ENCODE data around the gene DENND5A. TPM values are rescaled to one million over a fixed set of nuclear protein-coding genes. Genes with fewer than 3 reads are reported as not detected.
"Not testable (repeated sequence)": the region's sequence is repeated elsewhere in the genome, so short reads cannot be mapped to it uniquely, and the experiment has no call there.

The DENND5A gene
- total RNA-seq, 3 donors from 2014 or later = 8.3 to 75.7 (median 17.3) TPM

DNA sequence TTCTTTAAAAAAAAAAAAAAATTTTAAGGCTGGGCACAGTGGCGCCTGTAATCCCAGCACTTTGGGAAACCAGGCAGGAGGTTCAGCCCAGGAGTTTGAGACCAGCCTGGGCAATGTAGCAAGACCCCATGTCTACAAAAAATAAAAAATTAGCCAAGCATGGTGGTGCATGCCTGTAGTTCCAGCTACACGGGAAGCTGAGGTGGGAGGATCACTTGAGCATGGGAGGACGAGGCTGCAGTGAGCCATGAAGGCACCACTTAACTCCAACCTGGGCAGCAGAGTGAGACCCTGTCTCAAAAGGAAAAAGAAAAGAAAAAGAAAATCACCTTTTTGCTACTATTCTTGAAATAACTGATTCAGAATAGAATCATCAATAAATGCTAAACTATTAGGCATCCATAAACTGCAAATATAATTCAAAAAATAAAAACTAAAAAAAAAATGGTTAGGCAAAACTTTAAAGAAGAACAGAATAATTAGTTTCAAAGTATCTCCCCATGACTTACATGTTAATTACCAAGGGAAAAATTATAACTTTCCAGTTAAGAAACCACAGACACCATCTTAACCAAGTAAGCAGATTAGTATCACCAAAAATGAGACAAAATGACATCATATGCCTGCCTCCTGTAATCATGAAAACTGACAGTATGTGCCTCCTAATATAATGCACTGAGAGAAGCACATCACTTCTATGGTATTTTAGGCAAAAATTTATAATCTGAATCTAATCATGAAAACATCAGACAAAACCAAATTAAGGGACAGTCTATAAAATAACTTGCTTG, 63.6 kb downstream of the DENND5A start:
- no peak overlapping the region for H3K4me3 ChIP-seq
- DNase-seq (no peak), ATAC-seq (no peak)
- intact Hi-C loops (cut with DNase I, micrococcal nuclease) = no loop called here
- no peaks in the 10 kb centered on the region for H3K4me1 ChIP-seq (ENCODE audit: low read depth)
- no peaks in the 10 kb centered on the region for H3K9me3 ChIP-seq
- TF ChIP-seq, protein P1, sequence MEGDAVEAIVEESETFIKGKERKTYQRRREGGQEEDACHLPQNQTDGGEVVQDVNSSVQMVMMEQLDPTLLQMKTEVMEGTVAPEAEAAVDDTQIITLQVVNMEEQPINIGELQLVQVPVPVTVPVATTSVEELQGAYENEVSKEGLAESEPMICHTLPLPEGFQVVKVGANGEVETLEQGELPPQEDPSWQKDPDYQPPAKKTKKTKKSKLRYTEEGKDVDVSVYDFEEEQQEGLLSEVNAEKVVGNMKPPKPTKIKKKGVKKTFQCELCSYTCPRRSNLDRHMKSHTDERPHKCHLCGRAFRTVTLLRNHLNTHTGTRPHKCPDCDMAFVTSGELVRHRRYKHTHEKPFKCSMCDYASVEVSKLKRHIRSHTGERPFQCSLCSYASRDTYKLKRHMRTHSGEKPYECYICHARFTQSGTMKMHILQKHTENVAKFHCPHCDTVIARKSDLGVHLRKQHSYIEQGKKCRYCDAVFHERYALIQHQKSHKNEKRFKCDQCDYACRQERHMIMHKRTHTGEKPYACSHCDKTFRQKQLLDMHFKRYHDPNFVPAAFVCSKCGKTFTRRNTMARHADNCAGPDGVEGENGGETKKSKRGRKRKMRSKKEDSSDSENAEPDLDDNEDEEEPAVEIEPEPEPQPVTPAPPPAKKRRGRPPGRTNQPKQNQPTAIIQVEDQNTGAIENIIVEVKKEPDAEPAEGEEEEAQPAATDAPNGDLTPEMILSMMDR (IDR thresholded peaks at IDR 0.05) = no peak
- no peaks in the 10 kb centered on the region for H3K36me3 ChIP-seq (ENCODE audit: low read depth)

DNA sequence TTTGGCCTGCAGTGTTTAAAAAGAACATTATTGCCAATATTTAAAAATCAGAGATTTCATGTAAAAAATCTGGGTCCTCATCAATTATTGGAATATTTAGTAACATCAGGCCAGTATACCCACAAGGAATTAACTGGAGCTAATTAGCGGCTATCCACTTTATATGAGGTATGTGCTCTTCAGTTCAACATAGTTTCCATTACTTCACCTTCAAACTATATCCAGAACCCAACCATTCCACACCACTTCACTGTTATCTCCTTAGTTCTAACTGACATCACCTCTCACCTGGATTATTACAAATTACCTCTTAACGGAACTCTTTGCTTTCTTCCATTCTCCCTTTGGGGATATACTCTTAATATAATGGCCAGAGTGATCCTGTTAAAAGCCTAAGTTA, 64.7 kb downstream of the DENND5A start:
- DNase-seq (no peak), ATAC-seq (no peak)
- Histone ChIP-seq H3K9me3 (no peaks in the 10 kb centered on the region), H3K4me1 (ENCODE audit: low read depth) (no peaks in the 10 kb centered on the region), H3K4me3 (no peak overlapping the region), H3K36me3 (ENCODE audit: low read depth) (no peaks in the 10 kb centered on the region)
- intact Hi-C loops (cut with DNase I, micrococcal nuclease) = no loop called here
- TF ChIP-seq, protein P1 (IDR thresholded peaks at IDR 0.05) = no peak

DNA sequence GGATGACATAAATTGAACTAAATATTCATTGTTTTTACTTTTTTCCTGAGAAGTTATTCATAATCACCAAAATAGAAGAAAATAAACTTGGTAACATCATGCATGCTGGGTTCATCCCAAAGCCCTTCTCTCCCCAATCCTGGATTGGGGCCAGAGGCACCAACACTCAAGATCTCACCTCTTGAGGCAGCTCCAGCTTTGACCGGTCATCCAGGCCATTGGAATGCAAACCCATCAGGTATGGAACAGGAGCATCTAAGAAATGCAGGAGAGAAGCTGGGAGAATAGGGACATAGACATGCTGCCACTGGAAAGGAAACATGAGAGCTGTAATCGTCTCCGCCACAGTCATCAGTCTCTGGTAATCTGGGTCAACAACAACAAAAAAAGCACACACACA, 71.8 kb downstream of the DENND5A start:
- H3K36me3 ChIP-seq (ENCODE audit: low read depth) = no peaks in the 10 kb centered on the region
- H3K4me1 ChIP-seq (ENCODE audit: low read depth) = no peaks in the 10 kb centered on the region
- no peak for ATAC-seq
- no peaks in the 10 kb centered on the region for H3K9me3 ChIP-seq
- H3K4me3 ChIP-seq = no peak overlapping the region
- DNase-seq = no peak
- intact Hi-C loops (cut with DNase I, micrococcal nuclease) = no loop called here
- TF ChIP-seq, protein P1 (IDR thresholded peaks at IDR 0.05) = no peak

DNA sequence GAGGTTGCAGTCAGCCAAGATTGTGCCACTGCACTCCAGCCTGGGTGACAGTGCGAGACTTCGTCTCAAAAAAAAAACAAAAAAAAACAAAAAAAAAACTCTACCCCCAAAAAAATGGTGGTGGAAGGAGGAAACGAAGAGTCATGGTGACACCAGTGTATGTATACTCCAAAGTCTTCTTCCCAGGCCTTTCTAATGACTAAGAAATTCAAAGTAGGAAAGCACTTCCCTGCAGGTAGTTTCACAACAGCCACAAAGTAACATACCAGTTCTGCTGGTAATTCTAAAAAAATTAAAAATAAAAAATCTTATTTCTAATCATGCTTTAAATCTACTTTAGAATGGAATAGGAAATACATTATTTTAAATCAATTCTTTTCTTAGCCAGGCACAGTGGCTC, 72.6 kb downstream of the DENND5A start:
- Histone ChIP-seq H3K36me3 (ENCODE audit: low read depth) (no peaks in the 10 kb centered on the region), H3K4me1 (ENCODE audit: low read depth) (no peaks in the 10 kb centered on the region), H3K9me3 (no peaks in the 10 kb centered on the region), H3K4me3 (no peak overlapping the region)
- no peak for DNase-seq
- TF ChIP-seq, protein P1 (IDR thresholded peaks at IDR 0.05) = no peak
- intact Hi-C loops (cut with DNase I, micrococcal nuclease) = no loop called here
- no peak for ATAC-seq

DNA sequence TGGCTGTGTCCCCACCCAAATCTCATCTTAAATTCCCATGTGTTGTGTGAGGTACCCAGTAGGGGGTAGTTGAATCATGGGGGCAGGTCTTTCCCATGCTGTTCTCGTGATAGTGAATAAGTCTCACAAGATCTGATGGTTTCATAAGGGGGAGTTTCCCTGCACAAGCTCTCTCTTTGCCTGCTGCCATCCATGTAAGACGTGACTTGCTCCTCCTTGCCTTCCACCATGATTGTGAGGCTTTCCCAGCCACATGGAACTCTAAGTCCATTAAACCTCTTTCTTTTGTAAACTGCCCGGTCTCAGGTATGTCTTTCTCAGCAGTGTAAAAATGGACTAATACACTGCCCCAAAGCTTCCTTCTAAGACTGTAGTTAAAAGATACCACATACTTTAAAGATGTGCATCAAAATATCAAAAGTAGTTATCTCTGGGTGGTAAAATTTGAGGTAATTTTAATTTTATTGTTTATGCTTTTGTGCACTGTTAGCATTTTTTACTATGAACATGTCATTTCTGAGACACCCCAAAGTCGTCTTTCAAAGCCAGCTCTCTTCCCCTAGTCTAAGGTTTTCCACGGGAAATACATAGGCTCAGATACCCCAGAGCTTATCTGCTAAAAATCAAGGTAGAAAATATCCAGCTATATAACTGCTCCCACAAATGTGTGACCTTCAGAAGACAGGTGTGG, 74.7 kb downstream of the DENND5A start:
- H3K36me3 ChIP-seq (ENCODE audit: low read depth); H3K4me1 ChIP-seq (ENCODE audit: low read depth); H3K4me3 ChIP-seq; H3K9me3 ChIP-seq; intact Hi-C loops (cut with DNase I, micrococcal nuclease); DNase-seq; ATAC-seq: not testable (repeated sequence)

DNA sequence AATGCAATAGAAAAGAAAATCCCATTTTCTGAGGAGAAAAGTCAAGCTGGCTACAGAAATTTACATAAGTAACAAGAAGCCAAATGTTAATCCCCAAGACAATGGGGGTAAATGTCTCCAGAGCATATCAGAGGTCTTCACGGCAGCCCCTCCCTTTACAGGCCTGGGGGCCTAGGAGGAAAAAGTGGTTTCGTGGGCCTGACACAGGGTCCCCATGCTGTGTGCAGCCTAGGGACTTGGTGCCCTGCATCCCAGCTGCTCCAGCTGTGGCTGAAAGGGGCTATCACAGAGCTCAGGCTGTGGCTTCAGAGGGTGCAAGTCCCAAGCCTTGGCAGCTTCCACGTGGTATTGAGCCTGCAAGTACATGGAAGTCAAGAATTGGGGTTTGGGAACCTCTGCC, 76.3 kb downstream of the DENND5A start:
- ATAC-seq; DNase-seq; intact Hi-C loops (cut with DNase I, micrococcal nuclease); H3K9me3 ChIP-seq; H3K4me3 ChIP-seq; H3K4me1 ChIP-seq (ENCODE audit: low read depth); H3K36me3 ChIP-seq (ENCODE audit: low read depth): not testable (repeated sequence)
